Measurements from ENCODE around the gene ARID5B.

The ARID5B gene

GRCh38 chr10:62083412-62084267, 182.1 kb downstream of the ARID5B start:
- Histone ChIP-seq H3K27ac (ENCODE audit: insufficient read depth in 1 of 2, low read depth in 1 of 2, low read length in 2 of 2, poor library complexity in 1 of 2, severe bottlenecking in 2 of 2) (peak overlapping the region; percentile 95 to 97), H3K9me3 (ENCODE audit: control extremely low read depth in 1 of 5, control insufficient read depth in 4 of 5, insufficient read depth in 2 of 5, low read depth in 1 of 5, low read length in 4 of 5) (no peaks in the 10 kb centered on the region), H3K4me3 (ENCODE audit: control insufficient read depth in 1 of 7, extremely low read depth in 1 of 7, insufficient read depth in 4 of 7, low read depth in 2 of 7, low read length in 6 of 7) (peak overlapping the region in 4 of 7 experiments; percentile 47 to 65 (median 52)), H3K36me3 (ENCODE audit: control insufficient read depth in 4 of 4, insufficient read depth in 4 of 4, low read length in 3 of 4) (peaks cover 8 to 17% (median 13%) of the 10 kb centered on the region in 4 experiments), H3K4me1 (ENCODE audit: control extremely low read depth in 1 of 4, control insufficient read depth in 4 of 4, insufficient read depth in 4 of 4, low read length in 3 of 4) (peaks cover 29 to 43% (median 36%) of the 10 kb centered on the region in 4 experiments), H3K27me3 (replicated peaks in 2 of 5; ENCODE audit: control insufficient read depth in 4 of 5, insufficient read depth in 5 of 5, low read length in 4 of 5) (no peaks in the 10 kb centered on the region)
- CTCF ChIA-PET = interaction anchor here (1.1 to 1.3 kb wide), 2 partner anchors 14 to 35 kb away, joined by 3 read pairs; no protein-coding TSS in a partner anchor
- 50% methylated on average over 1 of the region's 3 CpGs for WGBS (ENCODE audit: insufficient coverage)
- DNase-seq = peak; percentile 65 to 87 (median 85)
- POLR2A ChIA-PET = no interaction called here

GRCh38 chr10:62084451-62084850, 183.0 kb downstream of the ARID5B start:
- Histone ChIP-seq H3K27me3 (replicated peaks in 2 of 5; ENCODE audit: control insufficient read depth in 4 of 5, insufficient read depth in 5 of 5, low read length in 4 of 5) (no peaks in the 10 kb centered on the region), H3K27ac (ENCODE audit: insufficient read depth in 1 of 2, low read depth in 1 of 2, low read length in 2 of 2, poor library complexity in 1 of 2, severe bottlenecking in 2 of 2) (peak overlapping the region; percentile 95 to 97), H3K4me1 (ENCODE audit: control extremely low read depth in 1 of 4, control insufficient read depth in 4 of 4, insufficient read depth in 4 of 4, low read length in 3 of 4) (peaks cover 29 to 43% (median 36%) of the 10 kb centered on the region in 4 experiments), H3K36me3 (ENCODE audit: control insufficient read depth in 4 of 4, insufficient read depth in 4 of 4, low read length in 3 of 4) (peaks cover 6 to 16% (median 14%) of the 10 kb centered on the region in 4 experiments), H3K9me3 (ENCODE audit: control extremely low read depth in 1 of 5, control insufficient read depth in 4 of 5, insufficient read depth in 2 of 5, low read depth in 1 of 5, low read length in 4 of 5) (no peaks in the 10 kb centered on the region), H3K4me3 (ENCODE audit: control insufficient read depth in 1 of 7, extremely low read depth in 1 of 7, insufficient read depth in 4 of 7, low read depth in 2 of 7, low read length in 6 of 7) (no peak overlapping the region)
- POLR2A ChIA-PET = no interaction called here
- WGBS (ENCODE audit: insufficient coverage) = no CpG with 5 or more reads among the region's 2 CpGs
- CTCF ChIA-PET = no interaction called here
- no peak for DNase-seq

GRCh38 chr10:62085404-62085803, 183.9 kb downstream of the ARID5B start:
- CTCF ChIA-PET = interaction anchor here (1.0 kb wide), 1 partner anchor 24 kb away, joined by 3 read pairs; no protein-coding TSS in a partner anchor
- no CpG with 5 or more reads among the region's 2 CpGs for WGBS (ENCODE audit: insufficient coverage)
- Histone ChIP-seq H3K4me3 (ENCODE audit: control insufficient read depth in 1 of 7, extremely low read depth in 1 of 7, insufficient read depth in 4 of 7, low read depth in 2 of 7, low read length in 6 of 7) (no peak overlapping the region), H3K9me3 (ENCODE audit: control extremely low read depth in 1 of 5, control insufficient read depth in 4 of 5, insufficient read depth in 2 of 5, low read depth in 1 of 5, low read length in 4 of 5) (no peaks in the 10 kb centered on the region), H3K36me3 (ENCODE audit: control insufficient read depth in 4 of 4, insufficient read depth in 4 of 4, low read length in 3 of 4) (peaks cover 6 to 23% (median 15%) of the 10 kb centered on the region in 4 experiments), H3K4me1 (ENCODE audit: control extremely low read depth in 1 of 4, control insufficient read depth in 4 of 4, insufficient read depth in 4 of 4, low read length in 3 of 4) (peaks cover 29 to 42% (median 36%) of the 10 kb centered on the region in 4 experiments), H3K27me3 (replicated peaks in 2 of 5; ENCODE audit: control insufficient read depth in 4 of 5, insufficient read depth in 5 of 5, low read length in 4 of 5) (no peaks in the 10 kb centered on the region), H3K27ac (ENCODE audit: insufficient read depth in 1 of 2, low read depth in 1 of 2, low read length in 2 of 2, poor library complexity in 1 of 2, severe bottlenecking in 2 of 2) (no peak overlapping the region)
- DNase-seq = no peak
- POLR2A ChIA-PET = no interaction called here

- Histone ChIP-seq H3K27me3 (replicated peaks in 2 of 5; ENCODE audit: control insufficient read depth in 4 of 5, insufficient read depth in 5 of 5, low read length in 4 of 5) (no peaks in the 10 kb centered on the region), H3K4me1 (ENCODE audit: control extremely low read depth in 1 of 4, control insufficient read depth in 4 of 4, insufficient read depth in 4 of 4, low read length in 3 of 4) (peaks cover 29 to 38% (median 35%) of the 10 kb centered on the region in 4 experiments), H3K4me3 (ENCODE audit: control insufficient read depth in 1 of 7, extremely low read depth in 1 of 7, insufficient read depth in 4 of 7, low read depth in 2 of 7, low read length in 6 of 7) (no peak overlapping the region), H3K9me3 (ENCODE audit: control extremely low read depth in 1 of 5, control insufficient read depth in 4 of 5, insufficient read depth in 2 of 5, low read depth in 1 of 5, low read length in 4 of 5) (no peaks in the 10 kb centered on the region), H3K36me3 (ENCODE audit: control insufficient read depth in 4 of 4, insufficient read depth in 4 of 4, low read length in 3 of 4) (peaks cover 6 to 26% (median 17%) of the 10 kb centered on the region in 4 experiments), H3K27ac (ENCODE audit: insufficient read depth in 1 of 2, low read depth in 1 of 2, low read length in 2 of 2, poor library complexity in 1 of 2, severe bottlenecking in 2 of 2) (no peak overlapping the region)
- no peak for DNase-seq
- CTCF ChIA-PET = interaction anchor here (1.0 kb wide), 1 partner anchor 24 kb away, joined by 3 read pairs; no protein-coding TSS in a partner anchor
- POLR2A ChIA-PET = no interaction called here
- 100% methylated on average over 2 of the region's 2 CpGs for WGBS (ENCODE audit: insufficient coverage)
These were observed 184.3 kb downstream of the ARID5B start for GRCh38 chr10:62085821-62086220.

GRCh38 chr10:62087329-62087728, 185.8 kb downstream of the ARID5B start:
- no peak overlapping the region for H3K27ac ChIP-seq (ENCODE audit: insufficient read depth in 1 of 2, low read depth in 1 of 2, low read length in 2 of 2, poor library complexity in 1 of 2, severe bottlenecking in 2 of 2)
- H3K4me1 ChIP-seq (ENCODE audit: control extremely low read depth in 1 of 4, control insufficient read depth in 4 of 4, insufficient read depth in 4 of 4, low read length in 3 of 4) = peaks cover 14 to 23% (median 21%) of the 10 kb centered on the region in 4 experiments
- peaks cover 8 to 41% (median 28%) of the 10 kb centered on the region in 4 experiments for H3K36me3 ChIP-seq (ENCODE audit: control insufficient read depth in 4 of 4, insufficient read depth in 4 of 4, low read length in 3 of 4)
- H3K9me3 ChIP-seq (ENCODE audit: control extremely low read depth in 1 of 5, control insufficient read depth in 4 of 5, insufficient read depth in 2 of 5, low read depth in 1 of 5, low read length in 4 of 5) = no peaks in the 10 kb centered on the region
- no peak for DNase-seq
- H3K27me3 ChIP-seq (replicated peaks in 2 of 5; ENCODE audit: control insufficient read depth in 4 of 5, insufficient read depth in 5 of 5, low read length in 4 of 5) = no peaks in the 10 kb centered on the region
- POLR2A ChIA-PET = no interaction called here
- CTCF ChIA-PET = interaction anchor here (0.6 to 0.9 kb wide), 2 partner anchors 48 to 1051 kb away, joined by 3 read pairs; no protein-coding TSS in a partner anchor
- H3K4me3 ChIP-seq (ENCODE audit: control insufficient read depth in 1 of 7, extremely low read depth in 1 of 7, insufficient read depth in 4 of 7, low read depth in 2 of 7, low read length in 6 of 7) = no peak overlapping the region
- 100% methylated on average over 1 of the region's 2 CpGs for WGBS (ENCODE audit: insufficient coverage)

GRCh38 chr10:62088786-62089185, 187.3 kb downstream of the ARID5B start:
- CTCF ChIA-PET = no interaction called here
- DNase-seq = no peak
- Histone ChIP-seq H3K4me1 (ENCODE audit: control extremely low read depth in 1 of 4, control insufficient read depth in 4 of 4, insufficient read depth in 4 of 4, low read length in 3 of 4) (peaks cover 4 to 10% (median 6%) of the 10 kb centered on the region in 4 experiments), H3K9me3 (ENCODE audit: control extremely low read depth in 1 of 5, control insufficient read depth in 4 of 5, insufficient read depth in 2 of 5, low read depth in 1 of 5, low read length in 4 of 5) (no peaks in the 10 kb centered on the region), H3K36me3 (ENCODE audit: control insufficient read depth in 4 of 4, insufficient read depth in 4 of 4, low read length in 3 of 4) (peaks cover 11 to 52% (median 36%) of the 10 kb centered on the region in 4 experiments), H3K27me3 (replicated peaks in 2 of 5; ENCODE audit: control insufficient read depth in 4 of 5, insufficient read depth in 5 of 5, low read length in 4 of 5) (no peaks in the 10 kb centered on the region), H3K27ac (ENCODE audit: insufficient read depth in 1 of 2, low read depth in 1 of 2, low read length in 2 of 2, poor library complexity in 1 of 2, severe bottlenecking in 2 of 2) (no peak overlapping the region), H3K4me3 (ENCODE audit: control insufficient read depth in 1 of 7, extremely low read depth in 1 of 7, insufficient read depth in 4 of 7, low read depth in 2 of 7, low read length in 6 of 7) (no peak overlapping the region)
- POLR2A ChIA-PET = no interaction called here
- 88% methylated on average over 1 of the region's 3 CpGs for WGBS (ENCODE audit: insufficient coverage)
